COLO668 (cell line): Measurements from ENCODE around the gene POSTN.
A peak's percentile ranks its signal among the peaks of the same experiment; 100 is the strongest.

ENCODE experiments used
- DNase-seq: peaks from one replicate; lab custom pipeline; 2025; ENCODE audit not compliant: unreplicated experiment; lab: John Stamatoyannopoulos, UW

The POSTN gene

GRCh38 chr13:37598597-37598996 lies at the start of gene POSTN:
POSTN (minus strand) TSS chr13:37598768; CDS start chr13:37598726, 42 bp downstream.
- no peak for DNase-seq

DNA sequence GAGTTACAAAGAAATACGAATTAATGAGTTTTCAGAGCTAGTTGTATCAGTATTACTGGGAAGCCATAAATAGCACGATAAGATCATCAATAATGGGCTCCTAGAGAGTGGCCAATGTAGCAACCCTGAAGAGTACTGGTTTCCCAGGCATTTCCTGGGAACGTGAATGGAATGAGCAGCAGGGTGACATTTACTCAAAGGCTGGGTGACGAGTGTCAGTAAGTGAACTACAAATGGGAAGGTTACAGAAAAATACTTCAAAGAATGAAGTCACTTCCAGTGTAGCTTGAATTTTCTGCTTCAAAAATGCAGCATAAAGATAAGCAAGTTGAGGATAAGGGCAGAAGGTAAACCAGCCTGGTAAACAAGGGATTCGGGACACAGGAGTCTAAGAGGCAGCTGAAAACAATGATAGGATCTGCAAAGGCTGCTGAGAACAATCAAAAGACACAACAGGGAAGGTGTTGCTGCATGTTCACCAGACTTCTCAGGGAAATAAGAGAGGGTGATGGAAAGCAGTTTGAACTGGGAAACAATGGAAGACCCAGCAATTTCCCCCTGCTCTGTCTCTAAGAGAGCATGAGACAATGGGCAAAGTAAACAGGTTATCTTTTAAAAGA lies 48.6 kb upstream of the POSTN start:
- DNase-seq = no peak

- no peak for DNase-seq
These were observed 48.0 kb upstream of the POSTN start for GRCh38 chr13:37646531-37646930.

DNA sequence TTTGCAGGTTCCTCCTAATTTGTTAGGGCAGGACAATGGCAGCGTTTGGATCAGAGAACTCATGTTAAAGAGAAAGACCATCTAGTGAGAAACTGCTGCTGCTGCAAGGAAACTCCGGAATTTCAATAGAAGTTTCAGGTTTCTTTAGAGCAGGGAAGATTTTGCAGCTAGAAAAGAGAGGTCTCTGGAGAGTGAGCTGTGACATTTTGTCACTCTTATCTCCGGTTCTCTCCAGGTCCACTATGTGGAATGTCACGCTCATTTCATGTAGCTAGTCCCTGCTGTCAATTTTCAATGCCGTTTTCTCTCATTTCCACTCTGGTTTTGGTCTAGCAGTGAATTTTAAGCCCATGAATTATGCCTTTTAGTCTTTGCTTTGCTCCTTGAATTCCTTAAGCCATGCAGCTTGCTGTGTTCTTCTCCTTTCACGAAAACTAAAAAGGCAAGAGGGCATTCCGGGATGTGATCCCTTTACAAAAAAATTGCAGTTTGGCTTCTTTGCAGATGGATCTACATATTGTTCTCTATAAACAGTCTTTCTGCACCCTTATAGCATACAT lies 46.7 kb upstream of the POSTN start:
- DNase-seq = no peak

- DNase-seq = no peak
These were observed 42.8 kb upstream of the POSTN start for GRCh38 chr13:37641391-37641790.

- peak; percentile 27 for DNase-seq
These were observed 41.9 kb upstream of the POSTN start for GRCh38 chr13:37640499-37640898.

DNA sequence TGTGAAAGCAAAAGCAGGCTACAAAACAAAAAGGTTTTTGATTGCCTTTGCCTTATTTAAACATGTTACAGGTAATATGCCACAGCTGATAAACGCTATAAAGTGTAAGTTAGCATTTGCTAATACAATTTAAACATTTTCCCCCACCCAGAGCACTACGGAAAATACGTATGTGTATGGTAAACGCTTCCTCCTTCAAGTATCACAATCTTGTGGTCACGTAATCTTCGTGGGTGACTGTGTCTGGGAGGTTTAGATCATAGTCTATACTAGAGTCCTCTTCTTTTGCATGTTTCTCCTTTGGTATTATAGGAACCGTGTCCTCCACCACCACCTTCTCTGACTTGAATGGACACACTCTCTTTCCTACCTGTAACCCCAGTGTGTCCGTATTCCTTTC lies 38.1 kb upstream of the POSTN start:
- no peak for DNase-seq

GRCh38 chr13:37632294-37632693 lies 33.7 kb upstream of the POSTN start:
- DNase-seq = no peak

DNA sequence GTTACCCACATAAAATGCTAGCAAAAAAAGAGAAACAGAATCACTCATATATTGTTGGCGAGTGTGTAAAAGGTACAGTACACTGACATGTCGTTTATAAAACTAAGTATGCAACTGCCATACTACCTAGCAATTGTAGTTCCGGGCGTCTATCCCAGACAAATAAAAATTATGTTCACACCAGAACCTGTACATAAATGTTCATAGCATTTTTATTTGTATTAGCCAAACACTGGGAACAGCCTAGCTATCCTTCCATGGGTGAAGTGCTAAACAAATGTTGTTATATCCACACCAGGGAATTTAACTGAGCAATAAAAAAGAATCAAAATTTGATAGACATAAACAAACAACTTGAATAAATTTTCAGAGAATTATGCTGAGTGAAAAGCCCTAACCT lies 28.9 kb upstream of the POSTN start:
- DNase-seq = no peak

DNA sequence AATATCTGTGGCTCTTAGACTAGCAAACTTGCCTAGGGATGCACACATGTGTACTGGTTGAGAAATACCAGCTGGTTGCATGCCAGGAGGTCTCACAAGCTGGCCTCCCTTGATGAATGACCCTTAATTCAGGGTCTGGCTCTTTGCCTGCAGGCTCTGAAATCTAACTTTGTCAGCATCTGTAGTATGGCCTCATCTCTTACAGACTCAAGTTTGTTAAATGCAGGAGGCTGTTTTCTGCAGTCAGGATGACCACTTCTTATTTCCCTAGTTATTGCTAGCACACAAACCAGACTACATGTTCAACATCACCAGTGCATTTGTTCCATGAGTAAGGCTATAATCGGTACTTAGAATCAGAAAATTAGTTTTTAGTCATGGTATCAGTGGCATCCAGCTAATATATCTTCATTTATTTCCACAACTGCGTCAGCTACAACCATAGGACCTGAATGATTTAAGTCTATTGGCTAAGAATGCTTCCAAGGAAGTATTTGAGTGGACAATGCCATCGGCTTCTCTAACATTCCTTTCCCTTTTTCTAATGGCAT lies 23.3 kb upstream of the POSTN start:
- no peak for DNase-seq

- no peak for DNase-seq
These were observed 20.0 kb upstream of the POSTN start for GRCh38 chr13:37618554-37618953.

DNA sequence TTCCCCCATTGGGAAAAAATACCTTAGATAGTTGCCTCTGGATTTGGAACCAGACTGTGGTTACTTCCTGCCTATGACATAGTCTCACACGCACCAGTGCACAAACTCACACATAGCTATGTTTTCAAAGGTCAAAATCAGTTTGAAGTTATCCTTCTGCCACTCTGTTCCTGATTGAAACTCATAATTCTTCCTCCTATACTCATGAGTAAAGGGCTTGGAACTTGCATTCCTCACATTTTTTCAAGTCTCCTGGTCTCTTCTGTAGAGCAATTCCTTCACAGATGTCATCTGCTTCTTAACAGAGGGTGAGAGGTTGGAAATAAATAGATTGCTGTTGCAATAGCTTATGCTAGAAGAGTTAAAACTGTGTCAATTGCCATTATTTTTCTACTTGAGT lies 18.6 kb upstream of the POSTN start:
- no peak for DNase-seq

DNA sequence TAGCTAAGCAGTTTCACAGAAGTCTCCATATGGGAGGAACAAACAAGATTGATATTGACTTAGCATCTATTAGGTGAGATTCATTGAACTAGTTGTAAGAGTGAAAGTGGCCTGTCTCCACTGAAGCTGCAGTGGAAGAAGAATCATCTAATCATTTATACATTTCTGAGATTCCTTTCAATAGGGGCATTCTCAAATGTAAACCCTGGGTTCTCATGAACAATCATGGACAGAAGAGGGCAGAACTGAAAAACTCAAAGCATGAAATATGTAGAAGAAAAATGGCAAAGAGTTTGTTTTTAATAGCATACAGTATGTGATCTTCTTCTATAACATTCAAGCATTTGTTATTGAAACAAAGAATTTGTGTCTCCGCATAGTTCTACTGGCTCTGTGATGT lies 17.6 kb upstream of the POSTN start:
- DNase-seq = no peak

GRCh38 chr13:37615276-37615675 lies 16.7 kb upstream of the POSTN start:
- no peak for DNase-seq

DNA sequence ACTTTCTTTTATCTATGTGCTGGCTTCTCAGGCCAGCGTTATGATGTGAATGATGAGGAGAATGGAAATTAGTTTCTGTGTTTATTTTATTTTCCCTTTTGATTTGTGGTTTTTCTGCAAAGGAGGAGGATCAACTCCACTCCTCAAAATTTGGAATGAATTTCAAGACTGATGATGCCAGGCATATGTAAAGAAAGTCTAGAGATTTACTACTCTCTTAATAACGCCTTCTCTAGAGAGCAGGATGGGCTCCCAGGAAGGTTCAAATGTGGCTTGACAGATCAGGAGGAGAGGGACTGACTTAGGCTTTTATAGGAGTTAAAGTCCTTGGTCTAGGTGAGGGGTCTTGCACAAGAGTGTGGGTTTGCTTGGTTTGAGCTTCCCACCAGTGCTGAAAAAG lies 15.1 kb upstream of the POSTN start:
- DNase-seq = no peak

- DNase-seq = no peak
These were observed 14.7 kb upstream of the POSTN start for GRCh38 chr13:37613236-37613635.

- DNase-seq = no peak
These were observed 10.3 kb upstream of the POSTN start for GRCh38 chr13:37608750-37609339.

- DNase-seq = no peak
These were observed 4.3 kb upstream of the POSTN start for GRCh38 chr13:37602733-37603381.

DNA sequence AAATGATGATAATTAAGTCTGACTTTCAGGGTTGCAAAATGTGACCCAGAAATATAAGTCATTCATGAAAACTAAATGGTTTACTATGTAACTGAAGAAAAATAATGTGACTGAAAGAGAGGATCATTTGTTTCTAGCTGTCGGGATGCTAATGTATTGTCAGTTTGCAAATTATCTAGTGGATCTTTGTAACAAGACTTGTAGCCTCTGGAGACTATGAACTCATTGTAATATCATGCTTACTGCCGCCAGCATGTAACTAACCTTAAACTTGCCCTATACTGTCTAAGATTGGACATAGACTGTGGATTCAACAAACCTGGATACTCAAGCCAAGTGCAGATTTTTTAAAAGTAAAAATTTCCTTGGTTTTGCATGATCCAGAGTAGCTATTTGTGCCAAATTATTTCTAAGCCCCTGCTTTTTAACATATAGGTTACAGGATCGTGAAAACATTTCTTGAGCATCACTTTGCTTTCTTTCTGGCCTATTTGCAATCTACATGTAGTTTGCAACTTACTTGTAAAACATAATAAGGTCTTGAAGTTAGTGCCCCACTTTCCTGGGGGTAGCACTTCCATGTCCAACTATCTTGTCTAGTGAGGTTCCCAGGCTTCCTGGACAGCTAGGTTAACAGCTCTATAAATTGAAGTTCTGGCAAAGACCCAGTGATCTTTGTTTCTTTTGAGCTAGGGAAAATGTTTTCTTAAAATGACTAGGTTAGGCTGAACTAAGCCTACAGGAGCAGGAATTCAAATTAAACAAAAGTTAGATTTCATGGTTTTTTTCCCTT lies 3.3 kb upstream of the POSTN start:
- no peak for DNase-seq

GRCh38 chr13:37599519-37599918 lies 951 bp upstream of the POSTN start:
- DNase-seq = no peak

- no peak for DNase-seq
These were observed 1.0 kb downstream of the POSTN start for GRCh38 chr13:37597477-37598025.
